Measurements from ENCODE around the gene KANK2. TPM values are rescaled to one million over a fixed set of nuclear protein-coding genes. Genes with fewer than 3 reads are reported as not detected.

Gene KANK2
- total and polyA plus RNA-seq, 10 of the 15 experiments (the other 5 are each of a cell fraction or from before 2014, with no cell fraction given) = 4.9 to 33.0 (median 21.0) TPM

DNA sequence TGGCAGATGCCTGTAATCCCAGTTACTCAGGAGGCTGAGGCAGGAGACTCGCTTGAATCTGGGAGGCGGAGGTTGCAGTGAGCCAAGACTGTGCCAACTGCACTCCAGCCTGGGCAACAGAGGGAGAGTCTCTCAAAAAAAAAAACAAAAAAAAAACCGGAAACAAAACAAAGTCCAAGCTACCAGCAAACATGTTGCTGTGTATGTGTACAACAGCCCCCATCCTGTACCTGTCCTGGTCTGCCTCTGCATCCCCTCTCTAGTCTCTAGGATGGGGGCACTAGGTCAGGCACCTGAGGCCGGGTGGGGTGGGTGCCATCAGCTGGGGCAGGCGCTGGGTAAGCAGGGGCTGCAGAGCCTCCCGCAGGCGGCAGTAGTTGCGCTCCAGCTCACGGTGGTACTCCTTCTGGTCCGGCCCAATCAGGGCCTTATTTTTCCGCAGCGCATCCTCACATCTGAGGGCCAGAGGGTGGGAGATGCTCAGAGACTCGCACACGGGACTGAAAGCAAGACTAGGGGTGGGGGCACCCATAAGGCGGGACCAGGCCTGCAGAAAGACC is 2.8 kb upstream of the KANK2 start:
- Histone ChIP-seq H3K4me2 (ENCODE audit: control insufficient read depth, insufficient read depth) (no peak overlapping the region), H3K9me3 (replicated peaks; ENCODE audit: control insufficient read depth, insufficient read depth, low read length) (no peaks in the 10 kb centered on the region), H4K20me1 (ENCODE audit: control insufficient read depth, insufficient read depth) (no peaks in the 10 kb centered on the region), H3K9ac (ENCODE audit: control insufficient read depth, insufficient read depth, low read length) (no peak overlapping the region), H3K4me1 (ENCODE audit: control insufficient read depth, insufficient read depth, low read length) (peaks cover 11% of the 10 kb centered on the region), H3K4me3 (no peak overlapping the region), H2AFZ (ENCODE audit: control insufficient read depth, low read depth, low read length) (no peak overlapping the region), H3K36me3 (ENCODE audit: control insufficient read depth in 2 of 2, insufficient read depth in 2 of 2, low read length in 1 of 2) (no peaks in the 10 kb centered on the region), H3K27ac (ENCODE audit: control insufficient read depth, insufficient read depth) (no peak overlapping the region), H3K27me3 (replicated peaks in 1 of 2; ENCODE audit: control insufficient read depth in 2 of 2, insufficient read depth in 2 of 2, low read length in 1 of 2) (no peaks in the 10 kb centered on the region), H3K79me2 (ENCODE audit: control insufficient read depth, insufficient read depth, low read length) (peaks cover 3% of the 10 kb centered on the region)
- FAIRE-seq = no peak
- ChIA-PET RAD21 (ENCODE audit: unreplicated experiment) (no interaction called here), CTCF (interaction anchor here (0.6 kb wide), 1 partner anchor 86 kb away, joined by 3 read pairs; no protein-coding TSS in a partner anchor), POLR2A (no interaction called here), SMC1A (ENCODE audit: uncharacterized antibody, unreplicated experiment) (no interaction called here)
- TF ChIP-seq TARDBP (IDR thresholded peaks at IDR 0.05; ENCODE audit: borderline replicate concordance) (no peak), ZNF592 (IDR thresholded peaks at IDR 0.05) (no peak), CBFB (IDR thresholded peaks at IDR 0.05; ENCODE audit: low read depth) (no peak), BMI1 (IDR thresholded peaks at IDR 0.05; ENCODE audit: borderline replicate concordance) (no peak), PAX8 (IDR thresholded peaks at IDR 0.05) (no peak)
- TF ChIP-seq, protein P1, sequence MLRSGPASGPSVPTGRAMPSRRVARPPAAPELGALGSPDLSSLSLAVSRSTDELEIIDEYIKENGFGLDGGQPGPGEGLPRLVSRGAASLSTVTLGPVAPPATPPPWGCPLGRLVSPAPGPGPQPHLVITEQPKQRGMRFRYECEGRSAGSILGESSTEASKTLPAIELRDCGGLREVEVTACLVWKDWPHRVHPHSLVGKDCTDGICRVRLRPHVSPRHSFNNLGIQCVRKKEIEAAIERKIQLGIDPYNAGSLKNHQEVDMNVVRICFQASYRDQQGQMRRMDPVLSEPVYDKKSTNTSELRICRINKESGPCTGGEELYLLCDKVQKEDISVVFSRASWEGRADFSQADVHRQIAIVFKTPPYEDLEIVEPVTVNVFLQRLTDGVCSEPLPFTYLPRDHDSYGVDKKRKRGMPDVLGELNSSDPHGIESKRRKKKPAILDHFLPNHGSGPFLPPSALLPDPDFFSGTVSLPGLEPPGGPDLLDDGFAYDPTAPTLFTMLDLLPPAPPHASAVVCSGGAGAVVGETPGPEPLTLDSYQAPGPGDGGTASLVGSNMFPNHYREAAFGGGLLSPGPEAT (IDR thresholded peaks at IDR 0.05; ENCODE audit: low read depth) = no peak
- TF ChIP-seq, protein P2, sequence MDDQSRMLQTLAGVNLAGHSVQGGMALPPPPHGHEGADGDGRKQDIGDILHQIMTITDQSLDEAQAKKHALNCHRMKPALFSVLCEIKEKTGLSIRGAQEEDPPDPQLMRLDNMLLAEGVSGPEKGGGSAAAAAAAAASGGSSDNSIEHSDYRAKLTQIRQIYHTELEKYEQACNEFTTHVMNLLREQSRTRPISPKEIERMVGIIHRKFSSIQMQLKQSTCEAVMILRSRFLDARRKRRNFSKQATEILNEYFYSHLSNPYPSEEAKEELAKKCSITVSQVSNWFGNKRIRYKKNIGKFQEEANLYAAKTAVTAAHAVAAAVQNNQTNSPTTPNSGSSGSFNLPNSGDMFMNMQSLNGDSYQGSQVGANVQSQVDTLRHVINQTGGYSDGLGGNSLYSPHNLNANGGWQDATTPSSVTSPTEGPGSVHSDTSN (IDR thresholded peaks at IDR 0.05; ENCODE audit: insufficient replicate concordance, low read depth, low read length) = no peak
- intact Hi-C loops (cut with micrococcal nuclease; ENCODE audit: unreplicated experiment) (loop anchor here (5.0 kb wide), 2 partner anchors 163 to 263 kb away; no protein-coding TSS in a partner anchor), in situ Hi-C loops (cut with MboI) (loop anchor here (5.0 kb wide), 1 partner anchor 163 kb away; no protein-coding TSS in a partner anchor)
- ATAC-seq = no peak
- 75% methylated on average over 14 of the region's 15 CpGs for WGBS (ENCODE audit: insufficient coverage, insufficient replicate concordance, low lambda C conversion rate, missing lambda C conversion rate)
- no peak for DNase-seq (ENCODE audit: low read depth, low spot score)
- BruUV-seq (replicated peaks) = no TSS peak

All from GM12878 (cell line).